Stimulated activated CD4-positive, alpha-beta T cell treated with anti-CD3 and anti-CD28 coated beads, Interleukin-12 subunit alpha, Interleukin-12 subunit beta, amount 100 ng/mL, for 48 hours (primary cell): ENCODE measurements around the gene PRCP.

Experiments used
- DNase-seq, 3 donors: peaks; one replicate each; pipeline ENCODE4 v3.0.0-alpha.2; 2020; ENCODE audit warnings: low read depth in 2 of 3, low spot score in 1 of 3

Gene PRCP

GRCh38 chr11:82787981-82788380 lies 112.2 kb downstream of the PRCP start:
- DNase-seq, result no peak

- no peak for DNase-seq
These were observed 113.4 kb downstream of the PRCP start for GRCh38 chr11:82786836-82787235.

- DNase-seq, result no peak
These were observed 114.2 kb downstream of the PRCP start for GRCh38 chr11:82786001-82786400.

- no peak for DNase-seq
These were observed 117.3 kb downstream of the PRCP start for GRCh38 chr11:82782825-82783374.

- DNase-seq, result no peak
These were observed 121.5 kb downstream of the PRCP start for GRCh38 chr11:82778776-82779175.

- no peak for DNase-seq
These were observed 123.9 kb downstream of the PRCP start for GRCh38 chr11:82776377-82776776.

- DNase-seq, result peak; percentile 3 to 32 (median 20)
These were observed 124.4 kb downstream of the PRCP start for GRCh38 chr11:82775736-82776346.

DNA sequence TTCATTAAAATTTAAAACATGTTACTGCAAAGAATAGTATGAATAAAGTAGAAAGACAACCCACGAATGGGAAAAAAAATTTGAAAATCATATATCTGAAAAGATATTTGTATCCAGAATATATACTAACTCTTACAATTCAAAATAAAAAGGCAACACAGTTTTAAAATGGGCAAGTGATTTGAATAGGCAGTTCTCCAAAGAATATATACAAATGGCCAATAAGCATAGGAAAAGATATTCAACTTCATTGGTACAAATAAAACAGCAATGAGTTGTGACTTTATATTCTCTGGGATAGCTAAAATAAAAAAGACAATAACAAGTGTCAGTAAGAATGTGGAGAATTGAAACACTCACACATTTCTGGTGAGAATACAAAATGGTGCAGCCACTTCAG lies 125.0 kb downstream of the PRCP start:
- DNase-seq, result no peak
